Middle frontal gyrus (tissue), 1 donor: ENCODE data around the gene PNMA8A.
A peak's percentile ranks its signal among the peaks of the same experiment; 100 is the strongest.
"Not testable (repeated sequence)": the region's sequence is repeated elsewhere in the genome, so short reads cannot be mapped to it uniquely, and the experiment has no call there.

Experiments used
- DNase-seq: peaks from one replicate; pipeline ENCODE4 v3.0.0-alpha.2; 2015; ENCODE audit warnings: low spot score; ENCODE audit errors: extremely low spot score

The PNMA8A gene

DNA sequence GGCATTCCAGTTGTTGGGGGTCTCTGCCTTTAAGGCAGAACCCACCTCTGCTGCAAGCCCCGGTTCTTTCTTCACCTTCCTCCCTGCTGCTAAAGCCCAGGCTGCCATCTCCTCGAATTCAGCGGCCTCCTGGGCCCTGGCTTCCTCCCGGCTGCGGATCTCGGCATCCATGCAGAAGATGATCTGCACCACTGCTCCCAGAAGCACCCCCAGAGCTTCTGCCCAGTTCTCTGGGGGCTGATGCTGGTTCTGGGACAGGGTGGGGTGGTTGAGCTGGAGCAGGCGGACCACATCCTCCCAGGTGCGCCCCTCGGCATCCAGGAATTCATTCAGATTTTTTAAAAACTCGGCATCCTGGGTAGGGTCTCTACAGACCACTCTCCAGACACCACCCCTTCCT, 987 bp downstream of the PNMA8A start:
- no peak for DNase-seq

GRCh38 chr19:46469541-46470185, 1.7 kb downstream of the PNMA8A start:
- DNase-seq, result no peak

DNA sequence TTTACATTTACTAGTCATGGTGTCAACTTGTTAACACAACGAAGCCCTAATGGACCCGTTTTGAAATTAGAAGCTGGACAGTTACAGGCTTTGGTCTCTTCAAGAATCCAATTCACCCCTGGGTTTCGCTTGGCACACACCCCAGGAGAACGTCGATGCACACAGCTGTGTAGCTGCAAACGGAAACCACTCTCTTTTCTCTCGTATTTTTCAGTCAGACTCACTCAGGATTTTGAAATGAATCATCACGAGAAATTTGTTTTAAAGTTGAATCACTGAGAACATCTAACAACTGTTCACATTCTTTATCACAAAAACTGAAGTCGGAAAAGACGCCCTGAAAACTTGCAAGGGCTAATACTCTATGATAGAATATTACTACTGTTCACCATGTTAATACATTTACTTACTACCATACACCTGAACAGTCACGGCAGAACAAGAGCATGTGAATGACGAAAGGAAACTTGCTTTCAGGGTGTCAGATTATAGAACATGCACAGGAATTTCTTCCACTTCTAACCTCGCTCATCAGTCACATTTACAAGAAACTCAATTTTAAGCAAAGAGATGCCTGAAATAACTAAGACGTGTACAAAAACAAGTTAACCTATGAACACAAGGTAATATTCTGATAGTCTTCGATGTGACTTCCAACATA, 4.7 kb downstream of the PNMA8A start:
- DNase-seq, result no peak

- DNase-seq, result no peak
These were observed 7.8 kb downstream of the PNMA8A start for GRCh38 chr19:46463516-46463915.

DNA sequence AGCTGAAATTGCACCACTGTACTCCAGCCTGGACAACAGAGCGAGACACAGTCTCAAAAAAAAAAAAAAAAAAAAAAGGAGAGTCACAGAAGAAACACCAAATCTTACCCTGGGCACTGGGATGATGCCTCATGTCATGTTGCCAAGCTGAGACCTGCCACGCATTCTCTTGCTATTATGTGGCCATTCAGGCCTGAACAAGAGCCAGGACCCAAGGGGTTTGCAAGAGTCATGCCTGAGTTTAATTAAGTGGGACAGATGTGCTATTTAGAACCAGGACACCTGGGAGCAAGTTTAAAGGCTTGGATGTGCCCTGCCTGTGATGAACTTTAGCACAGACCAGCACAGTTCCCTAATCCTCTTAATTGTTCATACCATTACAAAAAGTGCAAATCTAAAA, 9.8 kb downstream of the PNMA8A start:
- no peak for DNase-seq

GRCh38 chr19:46460981-46461380, 10.4 kb downstream of the PNMA8A start:
- no peak for DNase-seq

- DNase-seq, result no peak
These were observed 11.3 kb downstream of the PNMA8A start for GRCh38 chr19:46460055-46460454.

GRCh38 chr19:46456930-46457329, 14.4 kb downstream of the PNMA8A start:
- DNase-seq, result no peak

DNA sequence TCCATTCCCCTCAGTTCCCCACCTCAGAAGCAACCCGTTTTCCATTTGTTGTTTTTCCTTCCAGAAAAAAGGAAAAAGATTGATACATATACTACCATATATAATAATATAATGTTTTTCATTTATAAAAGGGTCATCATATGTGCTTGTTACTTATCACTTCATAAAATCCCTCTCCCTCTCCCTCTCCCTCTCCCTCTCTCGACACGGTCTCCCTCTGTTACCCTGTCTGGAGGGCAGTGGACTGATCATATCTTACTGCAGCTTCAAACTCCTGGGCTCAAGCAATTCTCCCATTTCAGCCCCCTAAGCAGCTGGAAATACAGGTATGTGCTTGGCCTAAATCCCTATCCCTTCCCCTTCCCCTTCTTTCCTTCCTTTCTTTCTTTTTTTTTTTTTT, 17.1 kb downstream of the PNMA8A start:
- no peak for DNase-seq

DNA sequence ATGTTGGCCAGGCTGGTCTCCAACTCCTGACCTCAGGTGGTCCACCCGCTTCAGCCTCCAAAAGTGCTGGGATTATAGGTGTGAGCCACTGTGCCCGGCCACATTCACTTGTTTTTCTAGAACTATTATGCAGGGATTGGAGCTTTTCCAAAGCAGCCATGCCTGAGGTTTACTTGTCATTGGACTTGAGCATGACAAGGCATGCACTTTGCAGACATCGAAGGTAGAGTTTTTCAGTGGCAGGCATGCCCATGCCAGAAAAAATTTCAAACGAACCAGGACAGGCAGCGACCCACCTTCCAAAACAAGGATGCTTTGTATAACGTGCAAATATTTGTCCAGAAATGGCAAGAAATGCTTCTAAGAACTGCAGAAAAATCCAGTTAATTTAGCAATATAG, 17.7 kb downstream of the PNMA8A start:
- no peak for DNase-seq

GRCh38 chr19:46452186-46452585, 19.2 kb downstream of the PNMA8A start:
- DNase-seq, result no peak

DNA sequence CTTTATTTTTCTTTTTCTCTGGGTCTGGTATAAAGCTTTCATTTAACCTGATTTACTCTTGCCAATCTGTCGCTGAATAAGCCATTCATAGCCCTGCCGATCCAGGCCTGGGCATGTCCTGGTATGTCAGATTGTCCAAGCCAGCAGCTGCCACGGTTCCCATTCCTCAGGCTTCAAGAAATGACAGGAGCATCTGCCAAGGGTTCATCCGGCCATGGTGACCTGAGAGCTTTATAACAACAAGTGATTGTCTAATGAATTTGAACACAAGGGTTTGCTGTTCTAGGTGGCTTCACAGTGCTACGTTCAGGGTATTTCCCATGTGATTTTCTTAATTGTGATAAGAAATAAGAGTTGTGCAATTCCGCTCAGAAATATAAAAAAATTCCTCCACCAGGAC, 20.0 kb downstream of the PNMA8A start:
- DNase-seq, result no peak

DNA sequence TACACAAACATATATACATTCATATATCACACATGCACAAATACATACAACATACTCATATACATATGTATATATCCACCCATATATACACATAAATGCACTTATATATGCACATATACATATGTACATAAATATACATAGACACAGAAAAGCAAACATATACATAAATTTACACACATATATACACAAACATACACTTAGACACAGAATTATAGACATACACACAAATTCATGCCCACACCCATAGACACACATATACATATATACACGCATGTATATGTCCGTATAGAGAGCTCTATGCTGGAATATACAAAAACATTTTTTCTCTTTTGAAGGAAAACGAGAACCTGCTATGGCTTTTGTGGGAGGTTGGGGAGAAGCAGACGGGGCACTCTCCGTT, 20.6 kb downstream of the PNMA8A start:
- no peak for DNase-seq

DNA sequence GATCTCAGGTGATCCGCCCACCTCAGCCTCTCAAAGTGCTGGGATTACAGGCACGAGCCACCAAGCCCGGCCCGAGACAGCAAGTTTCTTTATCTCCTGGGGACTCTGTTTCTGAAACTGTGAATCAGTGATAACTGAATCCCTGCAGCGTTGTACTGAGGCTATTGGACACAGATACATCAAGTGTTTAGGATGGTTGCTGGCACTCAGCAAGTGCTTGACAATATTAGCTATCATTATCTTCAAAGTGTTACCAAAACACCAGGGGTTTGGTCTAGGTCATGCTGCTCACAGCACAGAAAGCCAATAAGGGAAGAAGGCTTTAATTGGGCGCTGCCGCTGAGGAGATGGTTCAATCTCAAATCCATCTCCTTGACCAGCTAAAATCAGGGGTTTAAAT, 22.1 kb downstream of the PNMA8A start:
- DNase-seq, result no peak

- no peak for DNase-seq
These were observed 22.8 kb downstream of the PNMA8A start for GRCh38 chr19:46448601-46449000.

- no peak for DNase-seq
These were observed 23.5 kb downstream of the PNMA8A start for GRCh38 chr19:46447824-46448223.

GRCh38 chr19:46447006-46447405, 24.4 kb downstream of the PNMA8A start:
- DNase-seq, result no peak

DNA sequence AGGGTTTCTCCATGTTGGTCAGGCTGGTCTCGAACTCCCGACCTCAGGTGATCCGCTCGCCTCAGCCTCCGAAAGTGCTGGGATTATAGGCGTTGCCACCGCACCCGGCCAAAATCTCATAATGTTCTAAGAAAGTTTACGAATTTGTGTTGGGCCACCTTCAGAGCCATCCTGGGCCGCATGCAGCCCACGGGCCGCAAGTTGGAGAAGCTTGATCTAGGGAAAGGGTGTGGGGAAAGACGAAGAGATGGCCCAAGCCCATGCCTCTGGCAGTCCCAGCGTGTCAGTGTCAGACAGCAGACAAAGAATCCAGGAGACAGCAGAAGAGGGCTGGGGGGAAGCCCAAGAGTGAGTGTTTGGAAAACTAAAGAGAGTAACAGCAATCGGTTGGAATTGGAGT, 25.3 kb downstream of the PNMA8A start:
- DNase-seq, result no peak

GRCh38 chr19:46442808-46443450, 28.4 kb downstream of the PNMA8A start:
- no peak for DNase-seq

GRCh38 chr19:46441866-46442265, 29.5 kb downstream of the PNMA8A start:
- DNase-seq, result no peak

DNA sequence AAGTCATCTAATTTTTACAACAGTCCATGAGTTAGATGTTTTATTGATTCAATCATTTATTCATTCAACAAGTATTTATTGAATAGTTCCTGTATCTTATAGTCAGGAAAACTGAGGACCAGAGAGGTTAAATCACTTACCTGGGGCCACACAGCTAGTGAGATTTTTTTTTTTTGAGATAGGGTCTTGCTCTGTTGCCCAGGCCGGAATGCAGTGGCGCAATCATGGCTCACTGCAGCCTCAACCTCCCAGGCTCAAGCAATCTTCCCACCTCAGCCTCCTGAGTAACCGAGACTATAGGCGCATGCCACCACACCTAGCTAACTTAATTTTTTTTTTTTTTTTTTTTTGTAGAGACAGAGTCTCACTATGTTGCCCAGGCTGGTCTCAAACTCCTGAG, 35.7 kb downstream of the PNMA8A start:
- not testable (repeated sequence) for DNase-seq

DNA sequence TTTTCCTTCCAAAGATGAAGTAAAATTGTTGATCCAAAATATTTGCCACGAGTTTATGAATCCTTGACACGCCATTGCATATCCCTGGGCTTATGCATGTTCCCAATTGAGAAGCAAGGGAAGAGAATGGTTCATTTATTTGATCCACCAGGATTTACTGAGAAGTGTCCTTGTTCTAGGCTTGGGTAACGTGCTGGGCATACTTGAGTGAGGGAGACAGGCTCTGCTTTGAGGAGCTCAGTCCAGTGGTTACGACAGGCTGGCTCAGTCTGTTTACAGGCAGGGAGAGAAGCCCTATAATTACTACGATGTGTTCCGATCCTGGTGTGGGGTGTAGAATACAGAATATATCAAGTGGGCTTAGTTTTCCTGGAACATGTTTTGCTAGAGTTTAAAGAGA, 36.4 kb downstream of the PNMA8A start:
- peak; percentile 56 for DNase-seq

DNA sequence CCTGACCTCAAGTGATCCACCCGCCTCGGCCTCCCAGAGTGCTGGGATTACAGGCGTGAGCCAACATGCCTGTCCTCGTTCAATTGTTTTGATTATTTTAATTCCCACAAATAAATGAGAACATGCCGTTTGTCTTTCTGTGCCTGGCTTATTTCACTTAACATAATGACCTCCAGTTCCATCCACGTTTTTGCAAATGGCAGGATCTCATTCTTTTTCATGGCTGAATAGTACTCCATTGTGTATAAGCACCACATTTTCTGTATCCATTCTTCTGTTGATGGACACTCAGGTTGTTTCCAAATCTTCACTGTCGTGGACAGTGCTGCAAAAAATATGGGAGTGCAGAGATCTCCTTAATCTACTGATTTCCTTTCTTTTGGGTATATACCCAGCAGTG, 37.9 kb downstream of the PNMA8A start:
- DNase-seq, result not testable (repeated sequence)
